Measurements from ENCODE around the gene SORL1. TPM values are rescaled to one million over a fixed set of nuclear protein-coding genes. Genes with fewer than 3 reads are reported as not detected.
"Not testable (repeated sequence)": the region's sequence is repeated elsewhere in the genome, so short reads cannot be mapped to it uniquely, and the experiment has no call there.

SORL1 gene
- polyA plus RNA-seq, 1 donor from 2014 or later = 6.5 TPM

GRCh38 chr11:121479698-121480238 is 27.7 kb downstream of the SORL1 start:
- H3F3A ChIP-seq (ENCODE audit: insufficient read depth, low read length, poor library complexity, severe bottlenecking) = no peaks in the 10 kb centered on the region
- no peak overlapping the region for H3K4me3 ChIP-seq (ENCODE audit: low read length)
- no peaks in the 10 kb centered on the region for H3K36me3 ChIP-seq (ENCODE audit: insufficient read depth, low read length)
- H3K4me2 ChIP-seq (ENCODE audit: low read length) = no peak overlapping the region
- no peak overlapping the region for H3K27ac ChIP-seq (ENCODE audit: low read length)
- no peak overlapping the region for H3K9ac ChIP-seq (ENCODE audit: low read length)
- no peaks in the 10 kb centered on the region for H3K27me3 ChIP-seq (ENCODE audit: insufficient read depth, low read depth, low read length)
- no peak for TF ChIP-seq EP300 (conservative IDR thresholded peaks at IDR 0.05; ENCODE audit: poor library complexity, severe bottlenecking)
- no peak for TF ChIP-seq SMC3 (conservative IDR thresholded peaks at IDR 0.05; ENCODE audit: poor library complexity)
- no peak for TF ChIP-seq TAF1 (IDR thresholded peaks at IDR 0.05; ENCODE audit: low read depth)
- no peak for TF ChIP-seq REST (IDR thresholded peaks at IDR 0.05; ENCODE audit: borderline replicate concordance)
- TF ChIP-seq CTCF (IDR thresholded peaks at IDR 0.05; ENCODE audit: poor library complexity, severe bottlenecking) = no peak
- TF ChIP-seq EZH2 (IDR thresholded peaks at IDR 0.05; ENCODE audit: borderline replicate concordance, insufficient read depth, low read length, poor library complexity, severe bottlenecking) = no peak
- TF ChIP-seq RAD21 (conservative IDR thresholded peaks at IDR 0.05) = no peak
- no peak for TF ChIP-seq POLR2AphosphoS5 (IDR thresholded peaks at IDR 0.05)
- no peak for TF ChIP-seq MXI1 (conservative IDR thresholded peaks at IDR 0.05; ENCODE audit: poor library complexity, severe bottlenecking)
- no peaks in the 10 kb centered on the region for H3K9me2 ChIP-seq (ENCODE audit: insufficient read depth, low read length)
- no peaks in the 10 kb centered on the region for H3K79me2 ChIP-seq (replicated peaks; ENCODE audit: insufficient read depth, low read length)
- no peak overlapping the region for H2AFZ ChIP-seq (ENCODE audit: low read depth, low read length)
- H4K20me1 ChIP-seq (ENCODE audit: insufficient read depth) = no peaks in the 10 kb centered on the region
- H3K9me3 ChIP-seq (ENCODE audit: low read length) = no peaks in the 10 kb centered on the region

GRCh38 chr11:121481484-121482230 is 29.5 kb downstream of the SORL1 start:
- H2AFZ ChIP-seq (ENCODE audit: low read depth, low read length); H4K20me1 ChIP-seq (ENCODE audit: insufficient read depth); H3K9me3 ChIP-seq (ENCODE audit: low read length); H3K79me2 ChIP-seq (replicated peaks; ENCODE audit: insufficient read depth, low read length); H3K9ac ChIP-seq (ENCODE audit: low read length); H3F3A ChIP-seq (ENCODE audit: insufficient read depth, low read length, poor library complexity, severe bottlenecking); H3K27me3 ChIP-seq (ENCODE audit: insufficient read depth, low read depth, low read length); H3K9me2 ChIP-seq (ENCODE audit: insufficient read depth, low read length); H3K4me3 ChIP-seq (ENCODE audit: low read length); H3K27ac ChIP-seq (ENCODE audit: low read length); H3K4me2 ChIP-seq (ENCODE audit: low read length); H3K36me3 ChIP-seq (ENCODE audit: insufficient read depth, low read length): not testable (repeated sequence)

Measured in neural cell (in vitro differentiated cells).